COR-L47 (cell line): ENCODE data around the gene ITIH5.
"Not testable (repeated sequence)": the region's sequence is repeated elsewhere in the genome, so short reads cannot be mapped to it uniquely, and the experiment has no call there.

ENCODE experiments used
- DNase-seq: peaks from one replicate; lab custom pipeline; 2025; lab: John Stamatoyannopoulos, UW

The ITIH5 gene

DNA sequence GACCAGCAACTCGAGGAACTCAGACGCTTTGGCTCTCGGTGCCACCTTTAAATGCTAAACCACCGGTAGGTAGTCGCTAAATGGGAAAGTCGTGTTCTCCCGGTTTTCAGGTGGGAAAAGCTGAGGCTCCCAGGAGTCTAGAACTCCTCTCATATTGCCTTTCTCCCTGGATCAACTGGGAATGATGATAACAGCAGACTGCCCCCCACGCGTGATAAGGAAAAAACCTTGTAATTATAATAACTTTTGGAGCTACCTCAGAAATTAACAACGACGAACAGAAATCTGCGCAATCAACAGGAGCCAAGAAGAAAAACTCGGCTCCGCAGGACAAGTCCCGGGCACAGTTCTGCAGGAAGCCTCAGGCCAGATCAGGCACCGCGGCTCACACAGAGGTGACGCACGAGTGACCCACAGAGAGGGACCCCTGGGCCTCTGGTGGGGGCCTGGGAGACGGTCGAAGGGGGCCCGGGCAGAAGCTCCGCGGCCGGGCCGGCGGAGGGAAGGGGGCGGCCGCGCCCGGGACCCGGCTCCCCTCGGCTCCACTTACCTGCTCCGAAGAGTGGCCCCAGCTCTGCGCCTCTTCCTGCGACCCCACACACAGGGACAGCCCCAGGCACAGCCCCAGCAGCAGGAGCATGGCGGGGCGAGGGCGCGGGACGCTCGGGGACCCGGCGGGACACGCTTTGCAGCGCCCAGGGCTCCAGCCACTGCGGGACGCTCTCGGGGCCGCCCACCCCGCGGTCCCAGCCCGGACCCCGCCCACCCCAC is at the start of gene ITIH5:
Gene ITIH5, minus strand, starts transcription at position 714 of the 771 bp plus-strand sequence. Its CDS starts 74 bp downstream, at position 640.
- no peak for DNase-seq

DNA sequence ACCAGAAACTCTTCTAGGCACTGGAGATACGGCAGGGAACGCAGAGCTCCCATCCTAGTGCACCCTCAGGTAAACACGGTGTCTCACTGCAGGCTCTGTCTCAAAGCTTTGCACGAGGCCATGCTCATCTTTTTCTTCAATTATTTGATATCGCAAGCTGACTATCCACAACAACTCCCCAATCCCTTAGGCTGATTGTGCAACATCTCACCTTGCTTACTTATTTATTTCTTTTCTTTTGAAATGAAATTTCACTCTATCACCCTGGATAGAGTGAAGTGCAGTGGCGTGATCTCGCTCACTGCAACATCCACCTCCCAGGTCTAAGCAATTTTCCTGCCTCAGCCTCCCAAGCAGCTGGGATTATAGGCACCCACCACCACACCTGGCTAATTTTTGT is 48.7 kb upstream of the ITIH5 start:
- no peak for DNase-seq

DNA sequence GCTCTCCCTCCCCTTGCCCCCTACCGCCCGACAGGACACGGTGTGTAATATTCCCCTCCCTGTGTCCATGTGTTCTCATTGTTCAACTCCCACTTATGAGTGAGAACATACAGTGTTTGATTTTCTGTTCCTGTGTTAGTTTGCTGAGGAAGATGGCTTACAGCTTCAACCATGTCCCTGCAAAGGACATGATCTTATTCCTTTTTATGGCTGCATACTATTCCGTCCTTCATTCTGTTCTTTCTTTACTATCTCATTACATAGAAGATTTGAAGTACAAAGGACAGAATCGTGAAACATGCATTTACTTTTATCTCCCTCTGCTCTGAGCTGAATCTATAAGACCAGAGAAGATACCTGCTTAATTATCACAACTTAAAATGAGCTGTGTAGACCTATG is 44.3 kb upstream of the ITIH5 start:
- DNase-seq, result not testable (repeated sequence)

DNA sequence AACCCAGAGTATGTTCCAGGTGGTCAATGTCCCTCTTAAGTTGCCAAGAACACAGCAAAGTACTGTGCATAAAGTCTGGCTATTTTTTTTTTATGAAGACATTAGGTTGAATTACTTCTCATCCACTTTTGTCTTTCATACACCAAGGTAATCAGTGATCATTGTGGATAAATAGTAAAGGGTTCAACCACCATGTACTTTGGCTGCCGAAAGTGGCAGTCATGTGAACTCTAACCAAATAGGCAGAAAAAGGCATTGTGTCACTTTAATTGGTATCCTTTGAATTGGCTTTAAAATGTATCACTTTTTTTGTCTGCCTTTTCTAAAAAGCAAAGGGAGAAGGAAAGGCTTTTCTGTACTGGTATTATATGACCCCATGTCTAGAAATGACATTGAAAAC is 43.7 kb upstream of the ITIH5 start:
- no peak for DNase-seq

DNA sequence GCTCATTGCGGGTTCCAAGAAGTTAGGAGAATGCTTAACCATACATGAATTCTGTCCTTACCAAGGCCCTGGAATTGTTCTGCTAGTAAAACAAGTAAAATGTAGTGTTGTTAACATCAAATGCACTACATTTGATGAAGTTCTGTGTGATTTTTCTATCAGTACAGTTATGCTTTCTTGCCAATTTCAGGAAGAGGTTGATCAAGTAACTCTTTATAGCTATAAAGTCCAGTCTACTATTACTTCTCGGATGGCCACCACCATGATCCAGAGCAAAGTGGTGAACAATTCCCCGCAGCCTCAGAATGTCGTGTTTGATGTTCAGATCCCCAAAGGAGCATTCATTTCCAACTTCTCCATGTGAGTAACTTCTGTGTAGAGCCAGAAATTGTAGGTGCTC is 42.1 kb upstream of the ITIH5 start:
- no peak for DNase-seq

DNA sequence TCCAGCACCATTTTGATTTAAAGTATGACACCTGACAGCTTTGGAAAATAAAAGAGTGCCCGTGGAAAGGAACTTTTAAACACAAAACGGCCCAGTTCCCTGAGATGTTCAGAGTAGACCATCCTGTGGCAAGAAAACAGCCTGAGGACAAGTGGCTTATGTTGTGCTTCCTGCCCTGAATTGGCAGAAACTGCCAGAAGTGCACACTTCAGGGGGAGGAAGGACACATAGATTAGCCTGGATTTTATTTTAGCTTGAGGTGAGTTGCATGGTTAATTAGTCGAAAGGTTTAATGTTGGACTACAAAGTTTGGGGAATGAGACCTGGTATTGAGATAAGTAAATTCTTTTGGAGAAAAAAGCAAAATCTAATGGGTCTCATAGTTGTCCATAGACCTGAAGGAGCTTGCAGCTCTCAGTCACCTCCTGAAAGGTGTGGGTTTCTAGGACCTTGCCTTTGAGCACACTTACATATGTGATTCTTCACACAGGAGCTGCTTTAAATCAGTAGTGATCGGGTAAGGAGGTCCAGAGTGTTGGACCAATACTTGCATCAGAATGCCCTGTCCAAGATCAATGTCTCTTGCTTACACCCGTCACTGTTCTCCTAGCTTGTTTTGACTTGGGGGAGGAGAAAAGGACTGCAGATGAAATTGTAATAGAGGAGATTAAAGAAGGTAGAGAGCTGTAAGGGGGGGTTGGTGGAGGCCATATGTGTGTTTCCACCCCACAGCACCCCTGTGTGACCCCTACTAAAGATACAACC is 41.3 kb upstream of the ITIH5 start:
- no peak for DNase-seq

DNA sequence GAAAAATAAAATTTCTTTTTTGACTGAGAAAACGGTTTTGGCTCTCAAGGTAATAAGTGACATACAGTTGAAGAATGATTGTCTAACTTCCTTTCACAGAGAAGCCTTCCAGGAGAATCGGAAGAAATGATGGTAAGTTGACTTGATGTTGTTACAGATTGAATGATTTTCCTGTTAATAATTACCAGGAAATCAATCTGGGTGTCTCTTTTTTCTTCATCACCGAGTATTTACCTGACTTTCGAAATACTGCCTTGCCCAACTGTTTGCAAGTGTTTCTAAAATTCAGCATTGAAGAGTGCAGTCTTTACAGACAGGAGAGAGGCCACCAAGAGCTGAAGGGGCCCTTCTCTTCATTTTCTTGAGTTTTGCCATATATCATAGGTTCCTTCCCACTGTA is 40.3 kb upstream of the ITIH5 start:
- DNase-seq, result no peak

DNA sequence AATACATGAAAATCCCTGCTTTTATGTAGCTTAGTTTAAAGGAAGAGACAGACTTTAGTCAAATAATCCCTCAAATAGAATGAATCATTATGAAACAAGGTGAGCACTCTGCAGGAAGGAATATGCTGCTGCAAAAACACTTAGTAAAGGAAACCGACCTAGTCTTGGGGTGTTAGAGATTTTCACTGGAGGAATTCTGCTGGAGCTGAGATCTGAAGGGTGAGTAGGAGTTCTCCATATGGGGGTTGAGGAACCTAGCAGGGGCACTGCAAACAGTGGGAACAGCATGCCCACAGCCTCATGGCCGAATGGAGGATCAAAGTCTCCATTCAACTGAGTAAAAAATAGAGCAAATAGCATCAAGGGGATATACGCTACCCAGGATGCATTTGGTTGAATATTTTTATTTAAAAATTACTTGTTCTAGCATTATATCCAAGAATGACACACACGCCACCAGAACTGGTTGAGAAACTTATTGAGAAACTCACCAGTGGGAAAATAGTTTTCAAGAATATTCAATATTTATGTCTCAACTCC is 39.8 kb upstream of the ITIH5 start:
- no peak for DNase-seq

DNA sequence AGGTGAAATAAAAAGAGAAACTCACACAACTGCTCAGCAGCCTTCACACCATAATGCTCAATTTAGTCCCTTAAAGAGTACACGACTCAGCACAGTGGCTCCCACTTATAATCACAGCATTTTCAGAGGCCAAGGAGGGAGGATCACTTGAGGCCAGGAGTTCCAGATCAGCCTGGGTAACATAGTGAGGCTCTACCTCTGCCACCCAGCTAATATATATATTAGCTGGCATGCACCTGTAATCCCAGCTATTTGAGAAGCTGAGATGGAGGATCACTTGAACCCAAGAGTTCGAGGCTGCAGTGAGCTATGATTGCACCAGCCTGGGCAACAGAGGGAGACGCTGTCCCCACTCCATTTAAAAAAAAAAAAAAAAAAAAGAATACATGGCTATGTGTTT is 38.6 kb upstream of the ITIH5 start:
- no peak for DNase-seq

DNA sequence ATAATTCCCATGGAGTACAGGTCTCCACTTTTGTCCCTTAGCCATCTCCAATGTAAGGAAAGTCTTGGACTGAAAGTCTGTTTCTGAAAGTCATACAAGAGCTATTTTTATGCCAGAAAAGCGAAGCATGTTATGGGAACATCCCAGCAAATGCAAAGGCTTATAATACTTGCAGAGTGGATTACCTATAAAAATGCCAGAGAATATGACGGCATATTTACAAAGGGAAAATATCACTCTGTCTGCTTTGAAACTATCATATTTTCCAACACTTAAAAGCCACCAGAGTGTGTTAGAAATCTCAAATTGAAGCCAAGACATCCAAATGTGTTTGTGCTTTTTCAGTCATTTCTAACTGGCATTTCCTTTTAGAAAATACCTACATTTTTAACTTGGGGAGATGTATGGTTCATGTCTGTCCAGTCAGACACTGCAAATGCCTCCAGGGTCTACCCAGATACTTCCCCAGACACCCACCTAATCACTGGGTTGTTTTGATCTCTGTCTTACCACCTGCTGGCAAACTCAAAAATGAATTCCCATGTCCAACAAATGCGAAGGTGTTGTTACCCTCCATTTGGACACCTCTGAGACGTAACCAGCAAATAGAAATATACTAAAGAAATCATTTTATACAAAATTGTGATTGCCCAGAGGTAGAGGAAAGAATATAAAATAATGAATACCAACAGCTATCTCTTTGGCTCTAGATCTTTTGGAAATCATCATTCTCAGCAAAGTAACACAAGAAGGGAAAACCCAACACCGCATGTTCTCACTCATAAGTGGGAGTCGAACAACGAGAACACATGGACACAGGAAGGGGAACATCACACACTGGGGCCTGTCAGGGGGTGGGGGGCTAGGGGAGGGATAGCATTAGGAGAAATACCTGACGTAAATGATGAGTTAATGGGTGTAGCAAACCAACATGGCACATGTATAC is 37.6 kb upstream of the ITIH5 start:
- no peak for DNase-seq

DNA sequence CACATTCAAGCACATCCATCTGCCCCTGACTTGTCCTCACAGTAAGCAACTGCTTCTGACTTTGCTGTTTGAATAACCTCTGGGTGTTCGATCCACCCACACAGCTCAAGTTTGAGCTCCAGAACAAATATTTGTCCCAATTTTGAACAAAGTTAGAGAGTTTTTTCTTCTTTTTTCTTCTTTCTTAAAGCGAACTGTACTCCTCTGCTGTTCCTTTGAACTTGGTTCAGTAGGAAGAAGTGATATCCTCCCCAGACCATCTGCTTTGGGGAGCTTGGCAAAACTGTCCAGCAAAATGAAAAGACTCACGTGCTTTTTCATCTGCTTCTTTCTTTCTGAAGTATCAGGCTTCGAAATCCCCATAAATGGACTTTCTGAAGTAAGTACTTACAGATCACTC is 36.4 kb upstream of the ITIH5 start, which contains the start of gene ITIH2:
Gene ITIH2, plus strand, starts transcription at position 177 of the 400 bp plus-strand sequence. Its CDS starts 119 bp downstream, at position 296.
- DNase-seq, result no peak

DNA sequence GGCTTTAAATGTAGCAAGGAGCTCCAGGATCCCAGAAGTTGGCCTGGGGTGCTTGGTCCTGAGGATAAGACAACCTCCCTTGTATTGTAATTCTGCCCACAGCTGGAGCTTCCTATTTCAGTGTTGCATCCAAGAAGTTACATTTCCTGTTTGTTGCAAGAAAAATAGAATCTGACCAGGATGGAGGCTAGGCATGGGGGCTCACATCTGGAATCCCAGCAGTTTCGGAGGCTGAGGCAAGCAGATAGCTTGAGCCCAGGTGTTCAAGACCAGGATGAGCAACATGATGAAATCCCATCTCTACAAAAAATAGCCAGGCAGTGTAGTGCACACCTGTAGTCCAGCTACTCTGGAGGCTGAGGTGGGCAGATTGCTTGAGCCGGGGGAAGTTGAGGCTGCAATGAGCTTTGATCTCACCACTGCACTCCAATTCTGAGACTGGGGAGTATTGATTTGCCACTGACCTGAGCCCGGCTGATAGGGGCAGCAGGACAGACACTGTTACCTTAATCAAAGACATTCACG is 35.6 kb upstream of the ITIH5 start:
- DNase-seq, result no peak

DNA sequence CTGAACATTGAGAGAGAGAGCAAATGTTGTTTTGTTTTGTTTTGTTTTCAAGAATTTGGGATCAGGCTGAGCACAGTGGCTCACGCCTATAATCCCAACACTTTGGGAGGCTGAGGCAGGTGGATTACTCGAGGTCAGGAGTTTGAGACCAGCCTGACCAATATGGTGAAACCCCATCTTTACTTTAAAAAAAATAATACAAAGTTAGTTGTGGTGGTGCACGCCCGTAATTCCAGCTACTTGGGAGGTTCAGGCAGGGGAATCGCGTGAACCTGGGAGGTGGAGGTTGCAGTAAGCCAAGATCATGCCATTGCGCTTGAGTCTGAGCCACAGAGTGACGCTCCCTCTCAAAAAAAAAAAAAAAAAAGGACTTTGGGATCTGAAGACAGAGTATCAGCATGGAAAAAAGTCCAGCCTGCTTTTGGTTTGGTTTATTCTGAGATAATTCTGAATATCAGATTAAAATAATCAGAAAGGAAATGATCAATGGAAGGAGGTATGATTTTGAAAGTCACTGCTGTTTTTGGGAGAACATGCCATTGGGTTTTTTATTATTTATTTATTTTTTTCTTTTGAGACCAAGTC is 34.5 kb upstream of the ITIH5 start:
- DNase-seq, result no peak

DNA sequence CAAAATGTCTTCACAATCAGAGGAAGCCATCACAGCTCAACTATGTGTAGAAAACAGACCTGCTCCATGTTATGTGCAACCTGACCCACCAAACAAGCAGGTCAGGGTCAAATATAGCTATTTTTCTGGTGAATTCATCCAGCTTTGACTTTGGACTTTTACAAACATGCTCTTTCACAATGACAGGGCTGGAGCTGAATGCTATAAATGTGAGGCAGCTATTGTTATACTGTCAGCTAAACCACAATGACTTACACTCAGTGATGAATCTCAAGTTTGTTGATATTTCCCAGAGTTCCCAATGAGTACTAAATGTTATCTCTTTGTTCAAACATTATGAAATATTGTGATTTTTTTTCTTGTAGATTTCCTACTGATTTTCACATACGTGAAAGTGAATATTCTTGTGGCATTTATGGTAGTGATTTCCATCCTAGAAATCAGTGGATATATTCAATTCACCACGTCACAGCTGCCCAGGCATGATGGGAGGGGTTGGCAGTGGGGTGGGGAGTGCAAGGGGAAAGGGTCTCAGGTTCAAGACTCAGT is 33.9 kb upstream of the ITIH5 start:
- DNase-seq, result no peak

DNA sequence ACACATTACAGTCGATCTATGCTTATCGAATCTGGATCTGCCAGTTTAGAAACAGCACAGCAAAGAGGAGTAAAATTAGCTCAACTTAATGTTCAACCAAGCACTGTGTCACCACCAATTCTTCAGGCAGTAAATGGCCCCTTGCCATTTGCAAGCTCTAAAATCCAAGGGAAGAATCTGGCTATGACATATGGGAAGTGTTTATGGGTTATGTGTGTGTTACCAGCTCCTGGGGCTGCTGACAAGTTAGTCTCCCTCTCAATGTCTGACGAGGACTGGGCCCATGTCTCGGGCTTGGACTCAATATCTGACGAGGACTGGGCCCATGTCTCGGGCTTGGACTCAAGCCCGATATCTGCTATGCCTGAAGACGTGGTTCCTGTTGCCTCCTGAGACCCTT is 30.7 kb upstream of the ITIH5 start:
- no peak for DNase-seq

DNA sequence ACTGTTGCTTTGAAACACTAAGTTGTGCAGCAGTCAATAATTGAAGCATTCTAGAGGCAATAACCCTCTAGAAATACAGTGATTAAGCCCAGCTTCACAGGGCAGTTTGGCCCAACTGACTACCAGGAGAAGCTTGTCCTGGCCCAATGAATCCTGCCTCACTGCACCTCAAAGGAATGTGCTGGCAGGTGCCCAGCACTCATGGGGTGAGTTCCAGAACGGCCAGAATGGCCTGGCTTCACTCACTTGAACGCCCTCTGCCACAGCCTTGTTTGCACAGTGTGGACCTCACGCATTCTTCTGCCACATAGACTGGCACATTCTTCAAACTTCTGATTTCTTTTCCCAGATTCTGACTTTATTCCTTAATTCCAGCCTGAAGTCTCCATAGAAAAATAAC is 29.8 kb upstream of the ITIH5 start:
- no peak for DNase-seq

DNA sequence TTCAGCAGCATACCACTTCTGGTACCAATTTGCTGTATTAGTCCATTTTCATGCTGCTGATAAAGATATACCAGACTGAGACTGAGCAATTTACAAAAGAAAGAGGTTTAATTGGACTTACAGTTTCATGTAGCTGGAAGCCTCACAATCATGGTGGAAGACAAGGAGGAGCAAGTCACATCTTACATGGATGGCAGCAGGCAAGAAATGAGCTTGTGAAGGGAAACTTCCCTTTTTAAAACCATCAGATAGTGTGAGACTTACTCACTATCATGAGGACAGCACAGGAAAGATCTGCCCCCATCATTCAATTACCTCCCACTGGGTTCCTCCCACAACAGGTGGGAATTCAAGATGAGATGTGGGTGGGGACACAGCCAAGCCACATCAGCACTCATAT is 26.4 kb upstream of the ITIH5 start:
- not testable (repeated sequence) for DNase-seq

DNA sequence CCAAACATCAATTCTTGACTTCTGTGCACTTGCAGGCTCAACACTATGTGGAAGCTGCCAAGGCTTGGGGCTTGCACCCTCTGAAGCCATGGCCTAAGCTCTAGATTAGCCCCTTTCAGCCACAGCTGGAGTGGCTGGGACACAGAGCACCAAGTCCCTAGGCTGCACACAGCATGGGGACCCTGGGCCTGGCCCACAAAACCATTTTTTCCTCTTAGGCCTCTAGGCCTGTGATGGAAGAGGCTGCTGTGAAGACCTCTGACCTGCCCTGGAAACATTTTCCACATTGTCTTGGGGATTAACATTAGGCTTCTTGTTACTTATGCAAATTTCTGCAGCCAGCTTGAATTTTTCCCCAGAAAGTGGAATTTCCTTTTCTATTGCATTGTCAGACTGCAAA is 25.6 kb upstream of the ITIH5 start:
- DNase-seq, result not testable (repeated sequence)

DNA sequence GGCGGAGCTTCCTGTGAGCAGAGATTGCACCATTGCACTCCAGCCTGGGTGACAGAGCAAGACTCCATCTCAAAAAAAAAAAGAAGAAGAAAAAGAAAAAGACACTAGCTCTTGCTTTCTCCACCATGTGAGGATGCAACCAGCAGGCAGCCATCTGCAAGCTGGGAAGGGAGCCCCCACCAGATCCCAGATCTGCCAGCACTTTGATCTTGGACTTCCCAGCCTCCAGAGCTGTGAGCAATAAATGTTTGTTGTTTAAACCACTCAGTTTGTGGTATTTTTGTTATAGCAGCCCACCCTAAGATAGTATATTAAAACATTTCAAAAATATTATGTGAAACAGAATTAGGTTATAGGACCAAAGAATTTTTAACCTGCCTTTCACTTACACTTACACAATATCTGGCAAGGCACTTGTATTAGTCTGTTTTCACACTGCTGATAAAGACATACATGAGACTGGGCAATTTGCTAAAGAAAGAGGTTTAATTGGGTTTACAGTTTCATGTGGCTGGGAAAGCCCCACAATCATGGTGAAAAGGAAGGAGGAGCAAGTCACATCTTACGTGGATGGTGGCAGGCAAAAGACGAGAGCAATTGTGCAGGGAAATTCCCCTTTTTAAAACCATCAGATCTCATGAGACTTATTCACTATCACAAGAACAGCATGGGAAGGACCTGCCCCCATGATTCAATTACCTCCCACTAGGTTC is 24.3 kb upstream of the ITIH5 start:
- DNase-seq, result not testable (repeated sequence)

DNA sequence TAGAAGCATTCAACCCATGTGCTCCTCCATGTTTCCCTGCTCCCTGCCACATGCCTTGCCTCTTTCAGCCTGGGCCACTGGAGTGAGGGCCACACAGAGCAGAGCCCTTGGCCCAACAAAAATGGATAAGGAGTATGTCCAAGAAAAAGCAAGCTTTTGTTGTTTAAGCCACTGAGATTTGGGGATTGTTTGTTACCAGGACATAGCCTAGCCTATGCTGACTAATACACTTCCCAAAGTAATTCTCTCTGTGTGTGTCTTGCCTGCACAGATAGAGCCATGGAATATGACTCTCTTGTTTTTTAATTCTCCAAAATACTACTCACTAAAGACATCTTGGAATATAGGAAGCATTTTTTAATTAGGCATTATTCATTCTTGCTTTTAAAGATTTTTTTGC is 22.8 kb upstream of the ITIH5 start:
- DNase-seq, result no peak
